Measurements from ENCODE around the gene WDR45B. TPM values are rescaled to one million over a fixed set of nuclear protein-coding genes. Genes with fewer than 3 reads are reported as not detected.

The WDR45B gene
- total RNA-seq, 1 experiment from 2014 or later: 110 TPM

DNA sequence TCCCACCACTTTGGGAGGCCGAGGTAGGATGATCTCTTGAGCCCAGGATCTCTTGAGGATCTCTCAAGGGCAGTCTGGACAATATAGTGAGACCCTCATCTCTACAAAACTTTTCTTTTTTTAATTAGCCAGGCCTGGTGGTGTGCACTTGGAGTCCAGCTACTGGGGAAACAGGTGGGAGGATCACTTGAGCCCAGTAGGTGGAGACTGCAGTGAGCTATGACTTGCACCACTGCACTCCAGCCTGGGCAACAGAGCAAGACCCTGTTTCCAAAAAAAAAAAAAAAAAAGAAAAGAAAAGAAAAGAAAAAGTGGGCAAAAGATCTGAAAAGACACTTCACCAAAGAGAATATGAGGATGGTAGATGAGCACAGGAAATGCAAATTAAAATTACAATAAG is 35.3 kb upstream of the WDR45B start:
- Histone ChIP-seq H3K9me3 (ENCODE audit: control insufficient read depth, low read depth, low read length) (no peaks in the 10 kb centered on the region), H3K56ac (ENCODE audit: insufficient read length, low read depth, low read length) (no peak overlapping the region), H3T11ph (ENCODE audit: low read length) (no peak overlapping the region), H4K91ac (ENCODE audit: insufficient read length, low read depth, low read length) (no peak overlapping the region), H3K79me1 (ENCODE audit: insufficient read depth, low read depth, low read length, poor library complexity, severe bottlenecking) (no peaks in the 10 kb centered on the region), H2BK5ac (ENCODE audit: insufficient read length, low read length) (no peak overlapping the region), H2AFZ (ENCODE audit: low read length) (no peak overlapping the region), H3K9ac (ENCODE audit: extremely low read depth, insufficient read length, low read length) (no peak overlapping the region), H2BK15ac (ENCODE audit: low read depth, low read length) (no peak overlapping the region), H4K5ac (ENCODE audit: insufficient read length, low read depth, low read length) (no peak overlapping the region), H3K4ac (ENCODE audit: low read depth, low read length) (no peak overlapping the region), H4K8ac (replicated peaks; ENCODE audit: insufficient read length, low read depth, low read length) (no peak overlapping the region), H3K18ac (ENCODE audit: insufficient read length, low read depth, low read length) (no peak overlapping the region), H2BK120ac (ENCODE audit: low read depth, low read length, poor library complexity, severe bottlenecking) (no peak overlapping the region), H4K20me1 (ENCODE audit: control insufficient read depth, insufficient read depth, insufficient read length) (no peaks in the 10 kb centered on the region), H3K4me2 (ENCODE audit: insufficient read depth, insufficient read length, low read length) (no peak overlapping the region), H2BK12ac (ENCODE audit: insufficient read length, low read depth, low read length) (no peak overlapping the region), H3K27ac (ENCODE audit: insufficient read length, low read depth, low read length) (no peak overlapping the region), H3K79me2 (ENCODE audit: insufficient read depth, low read length) (no peaks in the 10 kb centered on the region; the same call in 1 of the 2 replicates), H3K14ac (ENCODE audit: insufficient read depth, low read length) (no peak overlapping the region), H3K23me2 (ENCODE audit: insufficient read length, low read depth, low read length, poor library complexity, severe bottlenecking) (no peaks in the 10 kb centered on the region), H2BK20ac (ENCODE audit: low read depth, low read length, poor library complexity, severe bottlenecking) (no peak overlapping the region), H3K4me1 (ENCODE audit: insufficient read depth, low read length) (no peaks in the 10 kb centered on the region), H3K27me3 (ENCODE audit: insufficient read depth, low read length) (no peaks in the 10 kb centered on the region), H3K23ac (ENCODE audit: insufficient read length, low read depth, low read length) (no peak overlapping the region), H2AK5ac (ENCODE audit: insufficient read length, low read length) (no peak overlapping the region)
- no CpG with 5 or more reads among the region's 1 CpG for WGBS (ENCODE audit: extremely low coverage, insufficient read length, low lambda C conversion rate)
- Mint-ChIP-seq H3K27me3 (ENCODE audit: low read depth) (no peaks in the 10 kb centered on the region; the same call in none of the 2 replicates), H3K27ac (no peak overlapping the region), H3K9me3 (peaks cover 10 to 12% of the 10 kb centered on the region in 2 experiments), H3K4me1 (no peaks in the 10 kb centered on the region), H3K4me3 (no peak overlapping the region), H3K36me3 (ENCODE audit: insufficient read depth in 1 of 3, low read depth in 3 of 3) (peaks cover 0 to 3% (median 0%) of the 10 kb centered on the region in 3 experiments; a peak in 2 of 7 replicates)
- DNase-seq: no peak
- TF ChIP-seq, protein P1, sequence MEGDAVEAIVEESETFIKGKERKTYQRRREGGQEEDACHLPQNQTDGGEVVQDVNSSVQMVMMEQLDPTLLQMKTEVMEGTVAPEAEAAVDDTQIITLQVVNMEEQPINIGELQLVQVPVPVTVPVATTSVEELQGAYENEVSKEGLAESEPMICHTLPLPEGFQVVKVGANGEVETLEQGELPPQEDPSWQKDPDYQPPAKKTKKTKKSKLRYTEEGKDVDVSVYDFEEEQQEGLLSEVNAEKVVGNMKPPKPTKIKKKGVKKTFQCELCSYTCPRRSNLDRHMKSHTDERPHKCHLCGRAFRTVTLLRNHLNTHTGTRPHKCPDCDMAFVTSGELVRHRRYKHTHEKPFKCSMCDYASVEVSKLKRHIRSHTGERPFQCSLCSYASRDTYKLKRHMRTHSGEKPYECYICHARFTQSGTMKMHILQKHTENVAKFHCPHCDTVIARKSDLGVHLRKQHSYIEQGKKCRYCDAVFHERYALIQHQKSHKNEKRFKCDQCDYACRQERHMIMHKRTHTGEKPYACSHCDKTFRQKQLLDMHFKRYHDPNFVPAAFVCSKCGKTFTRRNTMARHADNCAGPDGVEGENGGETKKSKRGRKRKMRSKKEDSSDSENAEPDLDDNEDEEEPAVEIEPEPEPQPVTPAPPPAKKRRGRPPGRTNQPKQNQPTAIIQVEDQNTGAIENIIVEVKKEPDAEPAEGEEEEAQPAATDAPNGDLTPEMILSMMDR (conservative IDR thresholded peaks at IDR 0.05): no peak
